Measurements from ENCODE around the gene UNG. TPM values are rescaled to one million over a fixed set of nuclear protein-coding genes. Genes with fewer than 3 reads are reported as not detected.
"Not testable (repeated sequence)": the region's sequence is repeated elsewhere in the genome, so short reads cannot be mapped to it uniquely, and the experiment has no call there.

Gene UNG
- total and polyA plus RNA-seq, 9 donors = 13.5 to 34.2 (median 21.5) TPM

GRCh38 chr12:109137055-109137454 is 39.7 kb downstream of the UNG start:
- WGBS, 3 donors = 65 to 86% (median 72%) methylated on average over 2 of the region's 2 CpGs
- no peaks in the 10 kb centered on the region for H3K36me3 ChIP-seq
- H3K9me3 ChIP-seq = no peaks in the 10 kb centered on the region
- H3K27ac ChIP-seq = no peak overlapping the region
- intact Hi-C loops (cut with DNase I) = no loop called here
- DNase-seq = no peak
- H3K4me3 ChIP-seq = no peak overlapping the region
- TF ChIP-seq POLR2A (IDR thresholded peaks at IDR 0.05) (no peak), CTCF (IDR thresholded peaks at IDR 0.05) (no peak), EP300 (IDR thresholded peaks at IDR 0.05) (no peak)
- no peaks in the 10 kb centered on the region for H3K27me3 ChIP-seq
- H3K4me1 ChIP-seq (ENCODE audit: insufficient read depth) = peaks cover 5% of the 10 kb centered on the region

DNA sequence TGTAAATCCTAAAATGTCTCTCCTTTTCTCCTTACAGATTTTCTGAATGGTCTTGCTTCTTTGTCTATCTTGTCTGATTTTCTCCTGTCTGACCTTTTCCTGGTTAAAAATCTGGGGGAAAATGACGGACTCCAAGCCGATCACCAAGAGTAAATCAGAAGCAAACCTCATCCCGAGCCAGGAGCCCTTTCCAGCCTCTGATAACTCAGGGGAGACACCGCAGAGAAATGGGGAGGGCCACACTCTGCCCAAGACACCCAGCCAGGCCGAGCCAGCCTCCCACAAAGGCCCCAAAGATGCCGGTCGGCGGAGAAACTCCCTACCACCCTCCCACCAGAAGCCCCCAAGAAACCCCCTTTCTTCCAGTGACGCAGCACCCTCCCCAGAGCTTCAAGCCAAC is 42.0 kb downstream of the UNG start:
- Histone ChIP-seq H3K36me3 (no peaks in the 10 kb centered on the region), H3K27me3 (no peaks in the 10 kb centered on the region), H3K9me3 (no peaks in the 10 kb centered on the region), H3K27ac (no peak overlapping the region), H3K4me3 (no peak overlapping the region), H3K4me1 (ENCODE audit: insufficient read depth) (peaks cover 2% of the 10 kb centered on the region)
- DNase-seq = no peak
- TF ChIP-seq EP300 (IDR thresholded peaks at IDR 0.05) = no peak
- no peak for TF ChIP-seq POLR2A (IDR thresholded peaks at IDR 0.05)
- no peak for TF ChIP-seq CTCF (IDR thresholded peaks at IDR 0.05)
- WGBS, 3 donors = 82 to 90% (median 87%) methylated on average over 9 of the region's 9 CpGs
- intact Hi-C loops (cut with DNase I) = no loop called here

DNA sequence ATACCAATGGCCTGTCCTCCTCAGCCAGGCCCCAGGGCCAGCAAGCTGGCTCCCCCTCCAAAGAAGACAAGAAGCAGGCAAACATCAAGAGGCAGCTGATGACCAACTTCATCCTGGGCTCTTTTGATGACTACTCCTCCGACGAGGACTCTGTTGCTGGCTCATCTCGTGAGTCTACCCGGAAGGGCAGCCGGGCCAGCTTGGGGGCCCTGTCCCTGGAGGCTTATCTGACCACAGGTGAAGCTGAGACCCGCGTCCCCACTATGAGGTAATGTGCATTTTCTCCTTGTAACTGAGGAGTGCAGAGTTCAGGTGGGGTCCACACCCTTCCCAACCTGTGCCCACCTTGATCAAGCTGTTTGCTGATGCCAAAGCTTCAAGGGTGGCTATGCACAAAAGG is 42.4 kb downstream of the UNG start:
- intact Hi-C loops (cut with DNase I) = no loop called here
- Histone ChIP-seq H3K27me3 (no peaks in the 10 kb centered on the region), H3K9me3 (no peaks in the 10 kb centered on the region), H3K4me1 (ENCODE audit: insufficient read depth) (no peaks in the 10 kb centered on the region), H3K4me3 (no peak overlapping the region), H3K36me3 (no peaks in the 10 kb centered on the region), H3K27ac (no peak overlapping the region)
- TF ChIP-seq EP300 (IDR thresholded peaks at IDR 0.05) = no peak
- 81 to 95% (median 86%) methylated on average over 7 of the region's 7 CpGs for WGBS, 3 donors
- no peak for DNase-seq

DNA sequence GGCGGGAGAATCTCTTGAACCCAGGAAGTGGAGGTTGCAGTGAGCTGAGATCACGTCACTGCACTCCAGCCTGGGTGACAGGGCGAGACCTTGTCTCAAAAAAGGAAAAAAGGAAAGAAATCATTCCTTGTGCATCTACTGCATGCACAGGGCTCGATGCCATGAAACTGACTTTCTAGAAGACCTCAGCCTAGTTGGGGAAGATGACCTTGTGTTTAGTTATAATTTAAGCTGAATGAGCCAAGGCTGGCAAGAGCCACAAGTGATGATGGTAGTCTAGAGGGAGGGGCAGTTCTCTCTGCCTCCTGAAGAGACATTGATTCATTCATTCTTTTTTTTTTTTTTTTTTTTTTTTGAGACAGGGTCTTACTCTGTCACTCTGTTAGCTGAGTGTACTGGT is 43.2 kb downstream of the UNG start:
- no peaks in the 10 kb centered on the region for H3K9me3 ChIP-seq
- WGBS, 3 donors = 93 to 97% (median 96%) methylated on average over 4 of the region's 4 CpGs
- H3K27me3 ChIP-seq = no peaks in the 10 kb centered on the region
- intact Hi-C loops (cut with DNase I) = no loop called here
- no peaks in the 10 kb centered on the region for H3K36me3 ChIP-seq
- DNase-seq = no peak
- no peak overlapping the region for H3K27ac ChIP-seq
- H3K4me1 ChIP-seq (ENCODE audit: insufficient read depth) = no peaks in the 10 kb centered on the region
- H3K4me3 ChIP-seq = no peak overlapping the region
- TF ChIP-seq EP300 (IDR thresholded peaks at IDR 0.05) (no peak), POLR2A (IDR thresholded peaks at IDR 0.05) (no peak), CTCF (IDR thresholded peaks at IDR 0.05) (no peak)

- H3K27ac ChIP-seq = no peak overlapping the region
- no peaks in the 10 kb centered on the region for H3K9me3 ChIP-seq
- no peak for DNase-seq
- no peak for TF ChIP-seq CTCF (IDR thresholded peaks at IDR 0.05)
- no peak for TF ChIP-seq POLR2A (IDR thresholded peaks at IDR 0.05)
- no peak for TF ChIP-seq EP300 (IDR thresholded peaks at IDR 0.05)
- no peak overlapping the region for H3K4me3 ChIP-seq
- WGBS, 3 donors = 63 to 76% (median 64%) methylated on average over 4 of the region's 4 CpGs
- intact Hi-C loops (cut with DNase I) = no loop called here
- H3K36me3 ChIP-seq = no peaks in the 10 kb centered on the region
- no peaks in the 10 kb centered on the region for H3K27me3 ChIP-seq
- H3K4me1 ChIP-seq (ENCODE audit: insufficient read depth) = peaks cover 3% of the 10 kb centered on the region
These were observed 46.8 kb downstream of the UNG start for GRCh38 chr12:109144224-109144623.

GRCh38 chr12:109147126-109147525 is 49.7 kb downstream of the UNG start:
- 95 to 100% (median 96%) methylated on average over 1 of the region's 1 CpG for WGBS, 3 donors
- H3K4me3 ChIP-seq; H3K27ac ChIP-seq; H3K4me1 ChIP-seq (ENCODE audit: insufficient read depth); H3K27me3 ChIP-seq; DNase-seq; H3K36me3 ChIP-seq; H3K9me3 ChIP-seq; intact Hi-C loops (cut with DNase I): not testable (repeated sequence)

All from ovary (tissue), 9 donors.